ENCODE results near the gene SLX9. TPM values are rescaled to one million over a fixed set of nuclear protein-coding genes. Genes with fewer than 3 reads are reported as not detected.
A peak's percentile ranks its signal among the peaks of the same experiment; 100 is the strongest.

The SLX9 gene
- total and polyA plus RNA-seq, 2 donors (not counting 3 experiments of a cell fraction or from before 2014, with no cell fraction given), result 27.0 to 50.6 TPM

DNA sequence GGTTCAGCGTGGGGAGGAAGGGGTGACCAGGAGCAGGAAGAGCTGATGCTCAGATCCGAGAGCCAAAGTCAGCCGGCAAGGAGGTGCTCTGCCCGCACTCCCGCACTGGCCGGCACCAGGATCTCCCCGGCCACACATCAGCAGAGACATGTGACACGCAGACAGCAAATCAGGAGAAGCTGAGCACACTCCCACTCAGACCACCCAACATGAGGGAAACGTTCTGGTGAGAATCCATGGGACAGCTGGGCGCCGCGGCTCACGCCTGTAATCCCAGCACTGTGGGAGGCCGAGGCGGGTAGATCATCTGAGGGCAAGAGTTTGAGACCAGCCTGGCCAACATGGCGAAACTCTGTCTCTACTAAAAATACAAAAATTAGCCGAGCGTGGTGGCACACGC is 47.7 kb upstream of the SLX9 start:
- intact Hi-C loops (cut with micrococcal nuclease), result loop anchor here (1.0 to 2.0 kb wide), 2 partner anchors 19 to 40 kb away; no protein-coding TSS in a partner anchor
- Histone ChIP-seq H3K4me1 (ENCODE audit: control insufficient read depth, extremely low read depth, insufficient read depth, low read length) (no peaks in the 10 kb centered on the region), H4K20me1 (replicated peaks; ENCODE audit: control insufficient read depth, extremely low read depth, insufficient read depth, low read length) (no peaks in the 10 kb centered on the region), H3K36me3 (ENCODE audit: control insufficient read depth in 2 of 2, extremely low read depth in 1 of 2, insufficient read depth in 2 of 2, low read length in 2 of 2) (no peaks in the 10 kb centered on the region), H3K27me3 (ENCODE audit: control insufficient read depth in 2 of 2, insufficient read depth in 2 of 2, low read length in 2 of 2) (no peaks in the 10 kb centered on the region), H3K4me3 (replicated peaks in 1 of 3; ENCODE audit: insufficient read depth in 1 of 3, low read depth in 1 of 3, low read length in 3 of 3) (no peak overlapping the region), H3K4me2 (ENCODE audit: insufficient read depth, low read length) (no peak overlapping the region), H3K9ac (replicated peaks; ENCODE audit: extremely low read depth, insufficient read depth, low read length) (no peak overlapping the region), H3K9me1 (replicated peaks; ENCODE audit: control insufficient read depth, extremely low read depth, insufficient read depth, low read length) (no peaks in the 10 kb centered on the region), H3K79me2 (ENCODE audit: control insufficient read depth, insufficient read depth, low read length) (no peaks in the 10 kb centered on the region), H2AFZ (ENCODE audit: low read depth, low read length) (no peak overlapping the region), H3K9me3 (replicated peaks; ENCODE audit: control insufficient read depth, insufficient read depth, low read length) (no peaks in the 10 kb centered on the region), H3K27ac (ENCODE audit: insufficient read depth, low read depth, low read length) (no peak overlapping the region)
- CTCF ChIA-PET, result interaction anchor here (0.6 to 5.1 kb wide), 25 partner anchors 9 to 248 kb away, joined by 3 to 47 read pairs (median 5); partner anchors contain the start of gene PTTG1IP
- POLR2A ChIA-PET, result interaction anchor here (1.0 kb wide), 1 partner anchor 40 kb away, joined by 3 read pairs; no protein-coding TSS in a partner anchor
- DNase-seq (ENCODE audit: low read depth, low spot score) (no peak), FAIRE-seq (no peak)
- BruUV-seq (replicated peaks), result no TSS peak
- TF ChIP-seq JUN (IDR thresholded peaks at IDR 0.05; ENCODE audit: borderline replicate concordance, insufficient read depth, insufficient read length, low read depth) (no peak), FOS (IDR thresholded peaks at IDR 0.05; ENCODE audit: borderline replicate concordance, insufficient read depth, low read length) (no peak)
- TF ChIP-seq, protein P1, sequence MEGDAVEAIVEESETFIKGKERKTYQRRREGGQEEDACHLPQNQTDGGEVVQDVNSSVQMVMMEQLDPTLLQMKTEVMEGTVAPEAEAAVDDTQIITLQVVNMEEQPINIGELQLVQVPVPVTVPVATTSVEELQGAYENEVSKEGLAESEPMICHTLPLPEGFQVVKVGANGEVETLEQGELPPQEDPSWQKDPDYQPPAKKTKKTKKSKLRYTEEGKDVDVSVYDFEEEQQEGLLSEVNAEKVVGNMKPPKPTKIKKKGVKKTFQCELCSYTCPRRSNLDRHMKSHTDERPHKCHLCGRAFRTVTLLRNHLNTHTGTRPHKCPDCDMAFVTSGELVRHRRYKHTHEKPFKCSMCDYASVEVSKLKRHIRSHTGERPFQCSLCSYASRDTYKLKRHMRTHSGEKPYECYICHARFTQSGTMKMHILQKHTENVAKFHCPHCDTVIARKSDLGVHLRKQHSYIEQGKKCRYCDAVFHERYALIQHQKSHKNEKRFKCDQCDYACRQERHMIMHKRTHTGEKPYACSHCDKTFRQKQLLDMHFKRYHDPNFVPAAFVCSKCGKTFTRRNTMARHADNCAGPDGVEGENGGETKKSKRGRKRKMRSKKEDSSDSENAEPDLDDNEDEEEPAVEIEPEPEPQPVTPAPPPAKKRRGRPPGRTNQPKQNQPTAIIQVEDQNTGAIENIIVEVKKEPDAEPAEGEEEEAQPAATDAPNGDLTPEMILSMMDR (IDR thresholded peaks at IDR 0.05; ENCODE audit: extremely low read depth in 1 of 2, insufficient read depth in 1 of 2, low read depth in 1 of 2, low read length in 2 of 2), result no peak
- dilution Hi-C loops (cut with MboI; ENCODE audit: extremely low pct_ligation_motif_present, low sequenced_read_pairs), result no loop called here

DNA sequence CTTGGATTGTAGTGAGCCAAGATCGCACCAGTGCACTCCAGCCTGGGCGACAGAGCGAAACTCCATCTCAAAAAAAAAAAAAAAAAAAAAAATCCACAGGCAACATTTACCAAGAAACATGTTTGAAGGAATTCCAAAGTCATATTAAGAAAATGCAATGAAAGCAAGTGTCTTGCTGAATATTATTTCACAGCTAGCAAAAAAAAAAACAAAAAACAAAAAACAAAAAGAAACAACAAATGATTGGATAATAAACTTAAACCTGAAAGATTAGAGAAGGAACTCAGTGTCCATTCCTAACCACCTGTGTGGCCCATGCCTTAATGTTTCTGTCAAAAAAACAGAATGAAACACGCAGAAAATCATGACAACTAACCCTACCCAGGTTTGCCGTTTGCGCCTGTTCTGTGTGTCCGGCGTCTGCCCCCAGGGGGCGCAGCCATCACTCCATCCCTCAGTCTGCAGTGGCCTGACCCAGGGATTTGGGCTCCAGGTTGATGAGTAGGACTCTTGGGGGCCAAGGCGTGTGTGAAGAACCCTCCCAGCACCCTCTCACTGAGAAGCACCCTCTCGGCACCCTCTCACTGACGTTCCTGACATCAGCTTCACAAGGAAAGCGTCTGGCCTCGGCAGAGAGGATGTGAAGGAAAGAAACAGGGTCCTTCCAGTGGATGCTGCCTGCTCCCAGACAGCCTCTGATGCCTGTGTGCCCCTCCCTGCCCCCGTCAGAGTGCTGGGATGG is 47.1 kb upstream of the SLX9 start:
- Histone ChIP-seq H3K36me3 (ENCODE audit: control insufficient read depth in 2 of 2, extremely low read depth in 1 of 2, insufficient read depth in 2 of 2, low read length in 2 of 2) (no peaks in the 10 kb centered on the region), H3K27me3 (ENCODE audit: control insufficient read depth in 2 of 2, insufficient read depth in 2 of 2, low read length in 2 of 2) (no peaks in the 10 kb centered on the region), H3K9ac (replicated peaks; ENCODE audit: extremely low read depth, insufficient read depth, low read length) (no peak overlapping the region), H3K79me2 (ENCODE audit: control insufficient read depth, insufficient read depth, low read length) (no peaks in the 10 kb centered on the region), H4K20me1 (replicated peaks; ENCODE audit: control insufficient read depth, extremely low read depth, insufficient read depth, low read length) (no peaks in the 10 kb centered on the region), H3K9me3 (replicated peaks; ENCODE audit: control insufficient read depth, insufficient read depth, low read length) (no peaks in the 10 kb centered on the region), H3K4me1 (ENCODE audit: control insufficient read depth, extremely low read depth, insufficient read depth, low read length) (no peaks in the 10 kb centered on the region), H2AFZ (ENCODE audit: low read depth, low read length) (no peak overlapping the region), H3K4me3 (replicated peaks in 1 of 3; ENCODE audit: insufficient read depth in 1 of 3, low read depth in 1 of 3, low read length in 3 of 3) (no peak overlapping the region), H3K9me1 (replicated peaks; ENCODE audit: control insufficient read depth, extremely low read depth, insufficient read depth, low read length) (no peaks in the 10 kb centered on the region), H3K27ac (ENCODE audit: insufficient read depth, low read depth, low read length) (no peak overlapping the region), H3K4me2 (ENCODE audit: insufficient read depth, low read length) (no peak overlapping the region)
- CTCF ChIA-PET, result interaction anchor here (0.6 to 5.1 kb wide), 30 partner anchors 8 to 248 kb away, joined by 3 to 47 read pairs (median 4); partner anchors contain the start of gene PTTG1IP
- intact Hi-C loops (cut with micrococcal nuclease), result loop anchor here (1.0 to 2.0 kb wide), 2 partner anchors 18 to 40 kb away; no protein-coding TSS in a partner anchor
- DNase-seq (ENCODE audit: low read depth, low spot score) (peak; percentile 54), FAIRE-seq (peak; percentile 89)
- dilution Hi-C loops (cut with MboI; ENCODE audit: extremely low pct_ligation_motif_present, low sequenced_read_pairs), result no loop called here
- no TSS peak for BruUV-seq (replicated peaks)
- POLR2A ChIA-PET, result interaction anchor here (1.0 kb wide), 1 partner anchor 40 kb away, joined by 3 read pairs; no protein-coding TSS in a partner anchor
- TF ChIP-seq, protein P1 (IDR thresholded peaks at IDR 0.05; ENCODE audit: extremely low read depth in 1 of 2, insufficient read depth in 1 of 2, low read depth in 1 of 2, low read length in 2 of 2), result peak; percentile 91 to 92
- no peak for TF ChIP-seq EZH2 (IDR thresholded peaks at IDR 0.05; ENCODE audit: borderline replicate concordance, low read depth, low read length, severe bottlenecking)

Data from endothelial cell of umbilical vein (primary cell).